Activated CD4-positive, alpha-beta T cell treated with anti-CD3 and anti-CD28 coated beads for 36 hours (primary cell): ENCODE results near the gene IBA57. TPM values are rescaled to one million over a fixed set of nuclear protein-coding genes. Genes with fewer than 3 reads are reported as not detected.

ENCODE experiments used
- ATAC-seq: fragments of 200-7000 bp; cut with Tn5 transposase; one replicate; pipeline ENCODE4 v1.10.0; 2021; ENCODE audit warnings: mild to moderate bottlenecking, moderate library complexity
- CTCF ChIA-PET: fragments of 350-600 bp; sonication (Branson Sonifier 250); formaldehyde crosslinking; loops from one replicate; lab custom pipeline; 2021; ENCODE audit warnings: antibody characterized with exemption; lab: Charles Lee
- POLR2A ChIA-PET: fragments of 350-600 bp; sonication (Branson Sonifier 250); formaldehyde crosslinking; loops from one replicate; lab custom pipeline; 2021; ENCODE audit warnings: antibody characterized with exemption, inconsistent platforms; lab: Charles Lee
- DNase-seq: peaks from one replicate; pipeline ENCODE4 v3.0.0-alpha.2; 2020
- H3K27ac Mint-ChIP-seq: one replicate; pipeline ENCODE4 v1.8.0; 2021; ENCODE audit warnings: mixed read lengths
- H3K27me3 Mint-ChIP-seq: one replicate; pipeline ENCODE4 v1.8.0; 2021; ENCODE audit warnings: mixed read lengths
- H3K36me3 Mint-ChIP-seq: one replicate; pipeline ENCODE4 v1.8.0; 2021; ENCODE audit warnings: low read depth, mixed read lengths
- H3K4me1 Mint-ChIP-seq: one replicate; pipeline ENCODE4 v1.8.0; 2021; ENCODE audit warnings: mixed read lengths
- H3K4me3 Mint-ChIP-seq: one replicate; pipeline ENCODE4 v1.8.0; 2021; ENCODE audit warnings: mild to moderate bottlenecking, moderate library complexity, mixed read lengths
- H3K9me3 Mint-ChIP-seq: one replicate; pipeline ENCODE4 v1.8.0; 2021; ENCODE audit warnings: low read depth, mixed read lengths
- intact Hi-C, 2 experiments: fragments of 100-400 bp; cut with DNase I in 1 of 2; cut with micrococcal nuclease in 1 of 2; formaldehyde crosslinking; loops; one replicate each; pipeline versions ENCODE4 v1.14.2 to v1.15.1; 2022 to 2024; cut with DNase I, micrococcal nuclease
- total RNA-seq, 2 experiments: library from RNA; stranded (reverse); gene quantifications; one replicate each; pipeline ENCODE4 v1.2.3, GENCODE V29; 2021

Gene IBA57
- total RNA-seq, 2 experiments from 2014 or later, result 6.0 to 8.3 TPM

DNA sequence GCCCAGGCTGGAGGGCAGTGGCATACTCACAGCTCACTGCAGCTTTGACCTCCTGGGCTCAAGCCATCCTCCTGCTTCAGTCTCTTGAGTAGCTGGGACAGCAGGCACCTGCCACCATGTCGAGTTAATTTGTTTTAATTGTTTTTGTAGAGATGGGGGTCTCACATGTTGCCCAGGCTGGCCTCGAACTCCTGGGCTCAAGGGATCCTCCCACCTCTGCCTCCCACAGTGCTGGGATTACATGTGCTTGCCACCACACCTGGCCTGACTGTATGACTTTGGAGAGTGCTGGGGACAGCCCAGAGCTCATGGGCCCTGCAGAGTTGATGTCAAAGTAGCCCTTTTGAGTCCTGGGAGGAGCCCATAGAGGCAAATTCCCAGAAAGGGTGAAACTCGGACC lies 44.1 kb downstream of the IBA57 start:
- intact Hi-C loops, result loop anchor here in 1 of 2 experiments (5.0 kb wide), 1 partner anchor 67 kb away; the partner anchor contains the start of gene GUK1
- Mint-ChIP-seq H3K27ac (no peak overlapping the region), H3K9me3 (no peaks in the 10 kb centered on the region), H3K4me1 (no peaks in the 10 kb centered on the region), H3K4me3 (no peak overlapping the region), H3K27me3 (peaks cover 2% of the 10 kb centered on the region), H3K36me3 (peaks cover 2% of the 10 kb centered on the region)
- DNase-seq (no peak), ATAC-seq (no peak)
- CTCF ChIA-PET, result no interaction called here
- POLR2A ChIA-PET, result no interaction called here

DNA sequence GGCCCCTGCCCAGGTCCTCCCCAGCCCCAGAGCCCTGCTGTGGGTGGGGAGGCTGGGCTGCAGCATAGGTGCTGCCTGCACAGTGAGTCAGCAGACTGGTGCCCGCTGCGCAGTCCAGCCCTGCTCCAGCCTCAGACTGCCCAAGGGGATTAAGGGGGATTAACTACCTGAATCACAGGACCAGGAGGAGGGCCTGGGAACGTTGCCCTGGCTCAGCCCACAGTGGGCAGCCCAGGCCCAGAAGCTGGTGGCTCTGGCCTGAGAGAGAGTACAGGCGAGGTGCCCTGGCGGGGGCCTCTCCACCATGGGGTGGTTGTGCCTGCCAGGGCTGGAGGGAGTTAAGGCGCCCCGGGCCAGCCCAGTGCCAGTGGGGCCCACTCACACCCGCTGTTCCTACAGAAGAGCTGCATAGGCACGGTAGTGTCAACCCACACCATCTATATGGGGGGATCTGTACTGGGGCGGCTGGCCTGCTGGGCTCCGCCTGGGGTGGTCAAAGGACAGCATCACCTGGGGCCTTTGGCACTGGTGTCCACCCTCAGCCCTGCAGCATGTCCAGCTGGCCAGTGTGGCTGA lies 44.6 kb downstream of the IBA57 start:
- H3K36me3 Mint-ChIP-seq, result peaks cover 2% of the 10 kb centered on the region
- ATAC-seq (no peak), DNase-seq (no peak)
- POLR2A ChIA-PET, result no interaction called here
- CTCF ChIA-PET, result interaction anchor here (1.2 kb wide), 1 partner anchor 44 kb away, joined by 5 read pairs; the partner anchor contains the start of gene IBA57
- no peaks in the 10 kb centered on the region for H3K4me1 Mint-ChIP-seq
- H3K9me3 Mint-ChIP-seq, result no peaks in the 10 kb centered on the region
- H3K27ac Mint-ChIP-seq, result no peak overlapping the region
- peaks cover 2% of the 10 kb centered on the region for H3K27me3 Mint-ChIP-seq
- intact Hi-C loops, result loop anchor here in 1 of 2 experiments (5.0 kb wide), 1 partner anchor 68 kb away; the partner anchor contains the start of gene GUK1
- H3K4me3 Mint-ChIP-seq, result no peak overlapping the region

DNA sequence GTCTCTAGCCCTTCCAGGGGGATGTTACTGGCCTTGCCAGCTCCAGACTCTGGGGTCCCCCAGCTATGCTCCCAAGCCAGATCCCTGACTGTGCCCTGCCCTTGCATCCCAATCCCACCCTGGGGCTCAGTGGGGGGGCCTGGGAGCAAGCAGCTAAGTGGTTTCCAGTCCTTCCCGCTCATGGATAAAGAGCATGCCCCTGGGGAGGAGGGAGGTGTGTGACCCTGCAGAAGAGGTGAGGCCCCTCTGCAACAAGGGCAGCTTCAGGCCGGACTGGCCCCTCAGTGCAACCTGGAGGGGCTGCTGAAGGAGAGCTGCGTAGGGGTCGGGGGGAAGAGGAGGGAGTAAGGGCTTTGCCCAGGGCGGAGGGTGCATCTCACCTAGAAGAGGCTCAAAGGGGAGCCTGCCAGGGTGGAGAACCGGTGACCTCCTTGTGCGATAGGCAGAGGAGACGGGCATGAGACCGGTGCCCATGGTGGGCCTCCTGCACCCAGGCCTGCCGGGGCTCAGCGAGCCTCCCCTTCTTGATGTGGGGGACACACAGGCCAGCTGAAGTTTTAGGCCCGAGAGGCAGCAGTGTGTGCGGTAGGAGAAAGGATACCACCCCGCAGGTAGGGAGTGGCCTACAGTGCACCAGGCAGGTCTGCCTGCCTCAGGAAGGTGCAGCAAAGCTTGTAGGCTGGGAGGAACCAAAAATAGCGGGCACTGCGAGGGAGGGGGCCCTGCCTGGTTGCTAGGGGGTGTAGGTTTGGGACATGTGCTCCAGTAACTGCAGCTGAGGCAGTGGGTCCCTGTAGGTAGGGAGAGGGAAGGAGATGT lies 45.3 kb downstream of the IBA57 start:
- ATAC-seq, result no peak
- Mint-ChIP-seq H3K27ac (no peak overlapping the region), H3K9me3 (no peaks in the 10 kb centered on the region), H3K4me1 (no peaks in the 10 kb centered on the region), H3K4me3 (no peak overlapping the region), H3K36me3 (peaks cover 2% of the 10 kb centered on the region), H3K27me3 (peaks cover 2% of the 10 kb centered on the region)
- DNase-seq, result peak; percentile 14
- CTCF ChIA-PET, result interaction anchor here (1.2 kb wide), 1 partner anchor 45 kb away, joined by 5 read pairs; the partner anchor contains the start of gene IBA57
- POLR2A ChIA-PET, result no interaction called here
- intact Hi-C loops, result loop anchor here in 1 of 2 experiments (5.0 kb wide), 1 partner anchor 69 kb away; the partner anchor contains the start of gene GUK1

DNA sequence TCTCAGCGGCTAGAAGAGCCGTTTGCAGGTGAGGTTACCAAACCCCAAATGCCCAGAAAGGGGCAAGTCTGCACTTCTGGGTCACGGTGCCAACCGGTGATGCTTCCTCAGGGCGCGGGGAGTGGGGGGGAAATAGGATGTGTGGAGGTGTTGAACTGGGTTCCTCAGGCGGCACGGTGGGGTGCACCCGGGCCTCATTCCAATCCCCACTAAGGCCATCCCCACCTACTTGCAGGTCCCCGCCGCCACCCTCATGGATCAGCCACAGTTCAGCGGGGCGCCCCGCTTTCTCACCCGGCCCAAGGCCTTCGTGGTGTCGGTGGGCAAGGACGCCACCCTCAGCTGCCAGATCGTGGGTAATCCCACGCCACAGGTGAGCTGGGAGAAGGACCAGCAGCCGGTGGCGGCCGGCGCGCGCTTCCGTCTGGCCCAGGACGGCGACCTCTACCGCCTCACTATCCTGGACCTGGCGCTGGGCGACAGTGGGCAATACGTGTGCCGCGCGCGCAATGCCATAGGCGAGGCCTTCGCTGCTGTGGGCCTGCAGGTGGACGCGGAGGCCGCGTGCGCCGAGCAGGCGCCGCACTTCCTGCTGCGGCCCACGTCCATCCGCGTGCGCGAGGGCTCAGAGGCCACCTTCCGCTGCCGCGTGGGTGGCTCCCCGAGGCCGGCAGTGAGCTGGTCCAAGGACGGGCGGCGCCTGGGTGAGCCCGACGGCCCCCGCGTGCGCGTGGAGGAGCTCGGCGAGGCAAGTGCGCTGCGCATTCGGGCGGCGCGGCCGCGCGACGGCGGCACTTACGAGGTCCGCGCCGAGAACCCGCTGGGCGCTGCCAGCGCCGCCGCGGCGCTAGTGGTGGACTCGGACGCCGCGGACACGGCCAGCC lies 46.2 kb downstream of the IBA57 start:
- no peaks in the 10 kb centered on the region for H3K9me3 Mint-ChIP-seq
- no peak overlapping the region for H3K27ac Mint-ChIP-seq
- H3K27me3 Mint-ChIP-seq, result no peaks in the 10 kb centered on the region
- peak; percentile 11 for DNase-seq
- H3K4me3 Mint-ChIP-seq, result no peak overlapping the region
- no peak for ATAC-seq
- intact Hi-C loops, result loop anchor here (2.0 to 5.0 kb wide), 3 partner anchors 69 to 253 kb away; partner anchors contain the start of gene GUK1 (in 1 of the 2)
- no peaks in the 10 kb centered on the region for H3K4me1 Mint-ChIP-seq
- H3K36me3 Mint-ChIP-seq, result peaks cover 2% of the 10 kb centered on the region
- CTCF ChIA-PET, result interaction anchor here (0.9 to 1.2 kb wide), 2 partner anchors 45 to 46 kb away, joined by 4 to 5 read pairs; partner anchors contain the start of gene IBA57
- POLR2A ChIA-PET, result interaction anchor here (0.6 kb wide), 1 partner anchor 251 kb away, joined by 3 read pairs; no protein-coding TSS in a partner anchor

DNA sequence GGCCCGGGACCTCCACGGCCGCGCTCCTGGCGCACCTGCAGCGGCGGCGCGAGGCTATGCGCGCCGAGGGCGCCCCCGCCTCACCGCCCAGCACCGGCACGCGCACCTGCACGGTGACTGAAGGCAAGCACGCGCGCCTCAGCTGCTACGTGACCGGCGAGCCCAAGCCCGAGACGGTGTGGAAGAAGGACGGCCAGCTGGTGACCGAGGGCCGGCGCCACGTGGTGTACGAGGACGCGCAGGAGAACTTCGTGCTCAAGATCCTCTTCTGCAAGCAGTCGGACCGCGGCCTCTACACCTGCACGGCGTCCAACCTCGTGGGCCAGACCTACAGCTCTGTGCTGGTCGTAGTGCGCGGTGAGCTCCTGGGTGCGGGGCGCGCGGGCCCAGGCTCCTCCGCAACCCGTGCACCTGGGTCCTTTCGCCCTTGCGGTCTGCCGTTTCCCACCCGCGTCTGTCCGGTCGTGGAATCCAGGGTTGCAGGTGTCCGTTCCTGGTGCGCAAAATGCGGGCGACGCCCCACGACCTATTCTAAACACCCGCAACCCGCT lies 46.9 kb downstream of the IBA57 start:
- H3K36me3 Mint-ChIP-seq, result peaks cover 2% of the 10 kb centered on the region
- H3K4me3 Mint-ChIP-seq, result peak overlapping the region; percentile 78
- ChIA-PET POLR2A (interaction anchor here (0.6 kb wide), 1 partner anchor 251 kb away, joined by 3 read pairs; no protein-coding TSS in a partner anchor), CTCF (interaction anchor here (0.9 kb wide), 1 partner anchor 46 kb away, joined by 4 read pairs; no protein-coding TSS in a partner anchor)
- no peaks in the 10 kb centered on the region for H3K4me1 Mint-ChIP-seq
- intact Hi-C loops, result loop anchor here (2.0 to 5.0 kb wide), 3 partner anchors 70 to 252 kb away; partner anchors contain the start of gene GUK1 (in 1 of the 2)
- H3K9me3 Mint-ChIP-seq, result no peaks in the 10 kb centered on the region
- ATAC-seq (no peak), DNase-seq (no peak)
- no peak overlapping the region for H3K27ac Mint-ChIP-seq
- no peaks in the 10 kb centered on the region for H3K27me3 Mint-ChIP-seq

DNA sequence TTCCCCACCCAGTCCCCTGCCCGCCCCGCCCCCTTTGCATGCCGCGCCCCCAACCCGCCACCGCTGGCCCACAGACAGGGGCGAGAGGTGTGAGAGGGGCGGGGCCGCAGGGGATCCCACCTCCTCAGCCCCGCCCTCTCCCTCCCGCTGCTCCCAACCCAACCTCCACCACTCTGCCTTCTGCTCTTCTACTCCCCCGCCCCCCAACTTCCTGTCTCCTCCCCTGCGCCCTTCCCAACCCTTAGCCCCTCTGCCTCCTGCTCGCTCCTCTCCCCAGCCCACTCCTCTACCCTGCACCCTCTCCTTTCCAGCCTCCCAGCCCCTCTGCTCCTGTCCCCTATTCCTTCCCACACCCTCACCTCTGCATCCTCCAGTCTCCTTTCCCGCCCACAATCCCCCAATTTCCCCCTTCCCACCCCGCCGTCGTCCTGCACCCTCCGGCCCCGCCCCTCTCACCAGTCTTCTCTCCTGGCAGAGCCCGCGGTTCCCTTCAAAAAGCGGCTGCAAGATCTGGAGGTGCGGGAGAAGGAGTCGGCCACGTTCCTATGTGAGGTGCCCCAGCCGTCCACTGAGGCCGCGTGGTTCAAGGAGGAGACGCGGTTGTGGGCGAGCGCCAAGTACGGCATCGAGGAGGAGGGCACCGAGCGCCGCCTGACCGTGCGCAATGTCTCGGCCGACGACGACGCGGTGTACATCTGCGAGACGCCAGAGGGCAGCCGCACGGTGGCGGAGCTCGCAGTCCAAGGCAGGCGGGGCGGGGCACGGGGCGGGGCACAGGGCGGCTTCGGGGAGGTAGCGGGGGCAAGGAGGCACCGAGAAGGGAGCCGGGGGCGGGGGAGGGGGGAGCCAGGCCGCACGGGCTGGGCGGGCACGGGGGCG lies 47.6 kb downstream of the IBA57 start:
- CTCF ChIA-PET, result interaction anchor here (0.7 to 1.5 kb wide), 6 partner anchors 42 to 209 kb away, joined by 3 to 4 read pairs (median 4); no protein-coding TSS in a partner anchor
- intact Hi-C loops, result loop anchor here (1.0 to 5.0 kb wide), 18 partner anchors 39 to 650 kb away; partner anchors contain the start of genes GUK1 (in 2 of the 2), ARF1 (in 1 of the 2), JMJD4 (in 1 of the 2) and MRPL55 (in 1 of the 2)
- H3K4me3 Mint-ChIP-seq, result peak overlapping the region; percentile 78
- H3K36me3 Mint-ChIP-seq, result peaks cover 2% of the 10 kb centered on the region
- POLR2A ChIA-PET, result no interaction called here
- H3K27ac Mint-ChIP-seq, result peak overlapping the region; percentile 75
- no peaks in the 10 kb centered on the region for H3K4me1 Mint-ChIP-seq
- peak; percentile 94 for ATAC-seq
- peak; percentile 96 for DNase-seq
- no peaks in the 10 kb centered on the region for H3K27me3 Mint-ChIP-seq
- no peaks in the 10 kb centered on the region for H3K9me3 Mint-ChIP-seq

DNA sequence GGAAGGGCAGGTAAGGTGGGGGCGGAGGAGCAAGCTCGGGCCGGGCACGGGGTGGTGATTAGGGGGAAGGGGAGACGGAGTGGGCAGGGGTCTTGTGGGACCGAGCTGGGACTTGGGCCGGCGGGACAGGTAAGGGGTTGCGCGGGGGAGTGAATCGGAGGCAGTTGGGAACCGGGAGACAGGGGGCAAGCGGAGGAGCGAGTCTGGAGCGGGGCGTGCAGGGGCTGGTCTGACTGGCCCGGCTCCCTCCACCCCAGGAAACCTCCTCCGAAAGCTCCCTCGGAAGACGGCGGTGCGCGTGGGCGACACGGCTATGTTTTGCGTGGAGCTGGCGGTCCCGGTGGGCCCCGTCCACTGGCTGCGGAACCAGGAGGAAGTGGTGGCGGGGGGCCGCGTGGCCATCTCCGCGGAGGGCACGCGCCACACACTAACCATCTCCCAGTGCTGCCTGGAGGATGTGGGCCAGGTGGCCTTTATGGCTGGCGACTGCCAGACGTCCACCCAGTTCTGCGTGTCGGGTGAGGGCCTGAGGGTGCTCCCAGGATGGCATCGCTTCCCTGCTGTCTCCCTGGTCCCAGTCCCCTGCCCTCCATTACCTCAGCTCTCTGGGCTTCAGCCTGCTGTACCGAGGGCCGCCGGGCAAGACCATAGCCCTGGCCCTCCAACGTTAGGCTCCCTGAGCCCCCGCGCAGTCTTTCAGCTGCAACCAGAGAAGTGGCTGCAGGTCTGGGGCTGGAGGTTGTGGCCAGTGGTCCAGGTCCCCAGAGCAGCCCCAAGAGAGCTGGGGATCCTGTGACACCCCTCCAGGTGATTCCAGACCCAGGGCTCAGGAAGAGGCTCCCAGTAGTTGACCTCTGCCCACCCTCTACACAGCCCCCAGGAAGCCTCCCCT lies 48.6 kb downstream of the IBA57 start:
- Mint-ChIP-seq H3K27me3 (no peaks in the 10 kb centered on the region), H3K27ac (no peak overlapping the region), H3K9me3 (no peaks in the 10 kb centered on the region), H3K36me3 (peaks cover 2% of the 10 kb centered on the region), H3K4me3 (peak overlapping the region; percentile 78), H3K4me1 (no peaks in the 10 kb centered on the region)
- ATAC-seq (no peak), DNase-seq (peak; percentile 10)
- ChIA-PET POLR2A (no interaction called here), CTCF (interaction anchor here (0.7 to 1.5 kb wide), 7 partner anchors 9 to 266 kb away, joined by 3 to 4 read pairs (median 3); no protein-coding TSS in a partner anchor)
- intact Hi-C loops, result loop anchor here (1.0 to 5.0 kb wide), 18 partner anchors 40 to 651 kb away; partner anchors contain the start of genes GUK1 (in 2 of the 2), ARF1 (in 1 of the 2), JMJD4 (in 1 of the 2) and MRPL55 (in 1 of the 2)

DNA sequence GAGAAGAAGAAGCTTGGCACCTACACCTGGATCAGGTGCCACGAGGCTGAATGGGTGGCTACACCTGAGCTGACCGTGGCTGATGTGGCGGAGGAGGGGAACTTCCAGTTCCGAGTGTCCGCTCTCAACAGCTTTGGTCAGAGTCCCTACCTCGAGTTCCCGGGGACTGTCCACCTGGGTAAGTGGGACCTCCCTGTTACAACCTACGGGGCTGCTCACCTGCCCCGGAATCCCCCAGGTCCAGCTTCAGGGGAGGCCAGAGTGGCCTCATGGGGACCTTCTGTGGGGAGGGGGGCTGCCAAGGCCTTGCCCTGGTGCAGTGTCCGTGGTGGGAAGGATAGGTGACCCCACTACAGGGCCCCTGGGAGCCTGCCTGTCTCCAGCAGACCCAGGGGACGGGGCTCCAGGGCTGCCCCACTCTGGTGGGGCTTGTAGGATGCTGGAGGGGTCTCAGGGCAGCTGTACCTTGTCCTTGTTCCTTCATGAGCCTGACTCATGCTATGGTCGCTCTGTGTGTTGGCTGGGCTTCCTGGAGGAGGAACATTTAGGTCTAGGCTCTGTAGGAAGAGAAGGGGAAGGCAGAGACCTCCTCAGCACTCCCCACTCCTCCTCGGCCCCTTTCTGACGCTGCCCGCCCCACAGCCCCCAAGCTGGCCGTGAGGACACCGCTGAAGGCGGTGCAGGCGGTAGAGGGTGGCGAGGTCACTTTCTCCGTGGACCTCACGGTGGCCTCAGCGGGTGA lies 49.5 kb downstream of the IBA57 start:
- H3K9me3 Mint-ChIP-seq, result no peaks in the 10 kb centered on the region
- no peak for DNase-seq
- H3K4me3 Mint-ChIP-seq, result peak overlapping the region; percentile 78
- H3K4me1 Mint-ChIP-seq, result no peaks in the 10 kb centered on the region
- ChIA-PET POLR2A (no interaction called here), CTCF (interaction anchor here (1.5 kb wide), 1 partner anchor 49 kb away, joined by 4 read pairs; no protein-coding TSS in a partner anchor)
- no peak for ATAC-seq
- H3K36me3 Mint-ChIP-seq, result peaks cover 2% of the 10 kb centered on the region
- H3K27ac Mint-ChIP-seq, result no peak overlapping the region
- intact Hi-C loops, result loop anchor here in 1 of 2 experiments (5.0 kb wide), 1 partner anchor 73 kb away; the partner anchor contains the start of gene GUK1
- H3K27me3 Mint-ChIP-seq, result no peaks in the 10 kb centered on the region
